Prostate gland (tissue), 2 donors: ENCODE measurements around the gene SCIN. TPM values are rescaled to one million over a fixed set of nuclear protein-coding genes. Genes with fewer than 3 reads are reported as not detected.

ENCODE experiments used
- DNase-seq: peaks from one replicate; pipeline ENCODE4 v3.0.0-alpha.2; 2019; ENCODE audit warnings: low spot score
- H3K27ac ChIP-seq, 2 donors: fragments of 200-600 bp; sonication (generic); 2 replicates each; pipeline ENCODE4 v1.5.1; 2017 to 2019
- H3K27me3 ChIP-seq: fragments of 200-600 bp; sonication (generic); replicated peaks from 2 replicates; pipeline ENCODE4 v1.5.1; 2019; ENCODE audit not compliant: insufficient read depth
- H3K36me3 ChIP-seq, 2 donors: fragments of 200-600 bp; sonication (generic); 1 replicate in 1 of 2; 2 replicates in 1 of 2; pipeline versions ENCODE4 v1.5.1 to v1.8.1; 2017 to 2019
- H3K4me1 ChIP-seq: fragments of 200-600 bp; sonication (generic); replicated peaks from 2 replicates; pipeline ENCODE4 v1.5.1; 2019
- H3K4me3 ChIP-seq, 2 donors: fragments of 200-600 bp; sonication (generic); 2 replicates each; pipeline ENCODE4 v1.5.1; 2017 to 2019
- H3K9me3 ChIP-seq: fragments of 200-600 bp; sonication (generic); 2 replicates; pipeline ENCODE4 v1.5.1; 2017
- POLR2A ChIP-seq: fragments of 450-650 bp; IDR thresholded peaks from one replicate; pipeline ENCODE4 v1.6.1; 2016; ENCODE audit warnings: antibody characterized with exemption, mild to moderate bottlenecking
- POLR2AphosphoS5 ChIP-seq: sonication (generic); formaldehyde crosslinking; IDR thresholded peaks from one replicate; pipeline ENCODE4 v1.6.1; 2017; ENCODE audit warnings: antibody characterized with exemption
- WGBS: methylation state at CpG from one replicate; pipeline ENCODE4 v1.1.5; 2018; 5-methylcytosine and 5-hydroxymethylcytosine counted together
- intact Hi-C: fragments of 100-400 bp; cut with DNase I; formaldehyde crosslinking; loops from one replicate; pipeline ENCODE4 v1.14.2; 2022
- total RNA-seq, 2 donors: library from RNA; depleted of rRNA; stranded (reverse); fragments of >200 nt; gene quantifications; one replicate each; pipeline ENCODE4 v1.1.0, GENCODE V29; 2016
- TF ChIP-seq, protein P1 (sequence below), 4 experiments: fragments of 200-600 bp in 2 of 4; fragments of 450-650 bp in 2 of 4; sonication (generic) in 2 of 4; IDR thresholded peaks; 1 replicate in 3 of 4; 2 replicates in 1 of 4; pipeline ENCODE4 v1.5.1; 2016 to 2019; ENCODE audit warnings: antibody characterized with exemption in 4 of 4, mild to moderate bottlenecking in 2 of 4, moderate library complexity in 2 of 4

SCIN gene
- total RNA-seq, 2 donors from 2014 or later, result 7.6 to 12.2 TPM

DNA sequence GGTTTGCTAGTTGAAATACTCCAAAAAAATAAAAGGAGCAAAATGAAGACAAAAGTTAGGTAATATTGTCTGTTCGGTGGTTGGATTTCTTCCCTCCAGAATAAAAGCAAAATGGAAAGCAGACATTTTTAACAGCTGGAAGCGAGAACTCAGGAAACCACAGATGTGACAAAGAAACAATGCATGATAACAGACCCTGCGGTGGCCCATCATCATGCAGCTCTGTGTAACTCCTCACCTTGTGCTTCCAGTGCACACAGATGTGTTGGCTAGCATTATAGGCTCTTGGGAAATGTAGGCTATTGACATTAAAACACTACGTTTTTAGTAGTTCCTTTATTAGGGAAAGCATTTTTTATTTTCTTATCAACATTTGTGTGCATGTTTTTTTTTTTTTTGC lies 63.1 kb downstream of the SCIN start:
- no peaks in the 10 kb centered on the region for H3K9me3 ChIP-seq
- H3K27me3 ChIP-seq, result no peaks in the 10 kb centered on the region
- no peaks in the 10 kb centered on the region for H3K4me1 ChIP-seq
- H3K4me3 ChIP-seq, result no peak overlapping the region
- TF ChIP-seq, protein P1, sequence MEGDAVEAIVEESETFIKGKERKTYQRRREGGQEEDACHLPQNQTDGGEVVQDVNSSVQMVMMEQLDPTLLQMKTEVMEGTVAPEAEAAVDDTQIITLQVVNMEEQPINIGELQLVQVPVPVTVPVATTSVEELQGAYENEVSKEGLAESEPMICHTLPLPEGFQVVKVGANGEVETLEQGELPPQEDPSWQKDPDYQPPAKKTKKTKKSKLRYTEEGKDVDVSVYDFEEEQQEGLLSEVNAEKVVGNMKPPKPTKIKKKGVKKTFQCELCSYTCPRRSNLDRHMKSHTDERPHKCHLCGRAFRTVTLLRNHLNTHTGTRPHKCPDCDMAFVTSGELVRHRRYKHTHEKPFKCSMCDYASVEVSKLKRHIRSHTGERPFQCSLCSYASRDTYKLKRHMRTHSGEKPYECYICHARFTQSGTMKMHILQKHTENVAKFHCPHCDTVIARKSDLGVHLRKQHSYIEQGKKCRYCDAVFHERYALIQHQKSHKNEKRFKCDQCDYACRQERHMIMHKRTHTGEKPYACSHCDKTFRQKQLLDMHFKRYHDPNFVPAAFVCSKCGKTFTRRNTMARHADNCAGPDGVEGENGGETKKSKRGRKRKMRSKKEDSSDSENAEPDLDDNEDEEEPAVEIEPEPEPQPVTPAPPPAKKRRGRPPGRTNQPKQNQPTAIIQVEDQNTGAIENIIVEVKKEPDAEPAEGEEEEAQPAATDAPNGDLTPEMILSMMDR (IDR thresholded peaks at IDR 0.05), result no peak
- TF ChIP-seq POLR2AphosphoS5 (no peak), POLR2A (no peak)
- DNase-seq, result no peak
- no peak overlapping the region for H3K27ac ChIP-seq
- 84% methylated on average over 4 of the region's 4 CpGs for WGBS
- intact Hi-C loops, result no loop called here
- H3K36me3 ChIP-seq, result no peaks in the 10 kb centered on the region

DNA sequence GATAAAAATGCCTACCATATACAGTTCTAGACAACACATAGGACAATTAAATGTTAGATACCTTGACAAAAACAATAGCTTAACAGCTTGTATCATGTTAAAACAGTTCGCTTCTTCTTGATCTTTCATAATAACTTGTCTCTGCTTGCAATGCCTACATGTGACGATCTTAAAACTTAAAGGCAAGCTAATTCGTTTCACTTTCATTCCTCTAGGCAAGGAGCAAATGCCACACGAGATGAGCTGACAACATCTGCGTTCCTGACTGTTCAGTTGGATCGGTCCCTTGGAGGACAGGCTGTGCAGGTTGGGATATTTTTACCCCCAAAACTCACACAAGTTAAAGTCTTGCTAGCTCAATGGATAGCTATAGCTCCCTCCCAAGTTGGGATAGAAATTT lies 65.3 kb downstream of the SCIN start:
- intact Hi-C loops, result no loop called here
- no peaks in the 10 kb centered on the region for H3K36me3 ChIP-seq
- peak overlapping the region in 1 of 2 donors; percentile 19 for H3K27ac ChIP-seq
- TF ChIP-seq POLR2AphosphoS5, result peak; percentile 83
- TF ChIP-seq, protein P1 (IDR thresholded peaks at IDR 0.05), result no peak
- DNase-seq, result peak; percentile 43
- H3K4me1 ChIP-seq, result peaks cover 5% of the 10 kb centered on the region
- H3K27me3 ChIP-seq, result no peaks in the 10 kb centered on the region
- no peaks in the 10 kb centered on the region for H3K9me3 ChIP-seq
- H3K4me3 ChIP-seq, result no peak overlapping the region
- WGBS, result 34% methylated on average over 6 of the region's 6 CpGs

DNA sequence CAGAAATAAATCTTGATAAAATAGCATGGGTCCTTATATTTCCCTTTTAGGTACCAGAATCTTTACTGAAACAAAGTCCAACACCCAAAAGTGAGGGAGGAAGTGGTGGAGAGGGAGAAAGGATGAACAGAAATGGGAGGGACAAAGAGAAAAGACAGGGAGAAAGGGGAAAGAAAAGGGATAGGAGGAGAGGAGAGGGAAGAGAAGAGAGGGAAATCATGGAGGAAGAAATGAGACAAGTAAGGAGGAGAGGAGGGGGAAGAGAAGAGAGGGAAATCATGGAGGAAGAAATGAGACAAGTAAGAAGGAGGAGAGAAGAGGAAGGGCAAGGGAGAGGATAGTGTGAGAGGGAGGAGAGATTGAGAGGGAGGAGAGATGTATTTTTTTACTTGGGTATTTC lies 66.8 kb downstream of the SCIN start:
- Histone ChIP-seq H3K36me3 (no peaks in the 10 kb centered on the region), H3K27me3 (no peaks in the 10 kb centered on the region), H3K9me3 (no peaks in the 10 kb centered on the region), H3K4me3 (no peak overlapping the region), H3K4me1 (peaks cover 5% of the 10 kb centered on the region), H3K27ac (no peak overlapping the region)
- no peak for DNase-seq
- intact Hi-C loops, result no loop called here
- TF ChIP-seq, protein P1 (IDR thresholded peaks at IDR 0.05), result no peak
- TF ChIP-seq POLR2A, result no peak
- no peak for TF ChIP-seq POLR2AphosphoS5

DNA sequence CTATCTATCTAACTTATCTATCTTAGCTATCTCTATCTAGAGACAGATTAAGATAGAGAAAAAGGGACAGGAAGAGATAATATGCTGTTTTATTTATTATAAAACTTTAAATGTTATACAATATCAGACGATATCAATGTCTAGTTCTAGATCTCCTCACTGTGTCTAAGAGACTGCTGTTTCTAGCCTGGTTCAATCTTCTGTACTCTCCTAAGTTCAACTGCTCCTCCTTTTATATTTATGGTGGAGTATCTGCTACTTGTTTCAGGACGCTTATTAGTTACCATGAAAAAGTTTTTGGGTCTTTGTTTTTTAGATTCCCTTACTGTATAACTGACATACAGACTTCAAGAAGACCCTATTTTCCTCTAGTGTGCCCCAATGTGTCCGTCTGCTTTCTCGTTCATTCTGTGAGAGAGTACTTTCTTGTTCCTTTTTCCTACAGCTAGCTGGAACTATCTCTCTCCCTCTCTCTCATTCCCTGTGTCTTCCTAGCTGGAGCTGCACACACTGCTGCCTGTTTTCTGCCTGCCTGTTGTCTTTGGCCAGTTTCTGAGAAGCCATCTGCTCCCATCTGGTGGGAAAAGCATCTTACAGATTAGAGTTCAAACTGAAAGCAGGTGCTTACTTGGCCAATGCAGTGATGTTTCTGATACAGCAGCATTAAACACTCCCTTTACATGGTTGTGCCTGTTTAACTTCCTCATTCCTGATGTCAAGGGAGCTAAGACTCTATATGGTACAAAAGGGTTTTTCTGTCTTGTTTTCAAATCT lies 67.5 kb downstream of the SCIN start:
- peaks cover 5% of the 10 kb centered on the region for H3K4me1 ChIP-seq
- no peak for DNase-seq
- no peaks in the 10 kb centered on the region for H3K9me3 ChIP-seq
- no peak overlapping the region for H3K4me3 ChIP-seq
- H3K27ac ChIP-seq, result no peak overlapping the region
- no peaks in the 10 kb centered on the region for H3K27me3 ChIP-seq
- no peak for TF ChIP-seq POLR2AphosphoS5
- TF ChIP-seq, protein P1 (IDR thresholded peaks at IDR 0.05), result no peak
- TF ChIP-seq POLR2A, result no peak
- intact Hi-C loops, result loop anchor here (2.0 kb wide), 1 partner anchor 625 kb away; no protein-coding TSS in a partner anchor
- 23% methylated on average over 4 of the region's 4 CpGs for WGBS
- no peaks in the 10 kb centered on the region for H3K36me3 ChIP-seq
